Activated CD4-positive, alpha-beta T cell treated with anti-CD3 and anti-CD28 coated beads, Interleukin-2, amount 10 ng/mL, durations not matched to agents 24 days and 14 days (primary cell): Measurements from ENCODE around the gene IQCK. TPM values are rescaled to one million over a fixed set of nuclear protein-coding genes. Genes with fewer than 3 reads are reported as not detected.

Experiments
- DNase-seq: peaks from one replicate; pipeline ENCODE4 v3.0.0; 2022
- H3K27ac Mint-ChIP-seq: one replicate; pipeline ENCODE4 v1.8.0; 2022; ENCODE audit warnings: mild to moderate bottlenecking, mixed read lengths
- H3K27me3 Mint-ChIP-seq: one replicate; pipeline ENCODE4 v1.8.0; 2022; ENCODE audit warnings: mixed read lengths
- H3K36me3 Mint-ChIP-seq: one replicate; pipeline ENCODE4 v1.8.0; 2022; ENCODE audit warnings: low read depth, mild to moderate bottlenecking, mixed read lengths
- H3K4me1 Mint-ChIP-seq: one replicate; pipeline ENCODE4 v1.8.0; 2021; ENCODE audit warnings: mixed read lengths
- H3K4me3 Mint-ChIP-seq: one replicate; pipeline ENCODE4 v1.8.0; 2022; ENCODE audit warnings: mild to moderate bottlenecking, moderate library complexity, mixed read lengths
- H3K9me3 Mint-ChIP-seq: one replicate; pipeline ENCODE4 v1.8.0; 2021; ENCODE audit warnings: mixed read lengths
- intact Hi-C: fragments of 100-400 bp; cut with micrococcal nuclease; formaldehyde crosslinking; loops from one replicate; pipeline ENCODE4 v1.15.1; 2023
- total RNA-seq: library from RNA; stranded (reverse); gene quantifications from 2 replicates; pipeline ENCODE4 v1.2.3, GENCODE V29; 2022

The IQCK gene
- total RNA-seq, 1 donor from 2014 or later, result 1.0 TPM

GRCh38 chr16:19705843-19706242 lies 12.2 kb upstream of the IQCK start:
- Mint-ChIP-seq H3K4me1 (peaks cover 2% of the 10 kb centered on the region), H3K36me3 (peaks cover 51% of the 10 kb centered on the region), H3K9me3 (no peaks in the 10 kb centered on the region), H3K27ac (no peak overlapping the region), H3K4me3 (no peak overlapping the region), H3K27me3 (no peaks in the 10 kb centered on the region)
- DNase-seq, result no peak
- intact Hi-C loops, result no loop called here

DNA sequence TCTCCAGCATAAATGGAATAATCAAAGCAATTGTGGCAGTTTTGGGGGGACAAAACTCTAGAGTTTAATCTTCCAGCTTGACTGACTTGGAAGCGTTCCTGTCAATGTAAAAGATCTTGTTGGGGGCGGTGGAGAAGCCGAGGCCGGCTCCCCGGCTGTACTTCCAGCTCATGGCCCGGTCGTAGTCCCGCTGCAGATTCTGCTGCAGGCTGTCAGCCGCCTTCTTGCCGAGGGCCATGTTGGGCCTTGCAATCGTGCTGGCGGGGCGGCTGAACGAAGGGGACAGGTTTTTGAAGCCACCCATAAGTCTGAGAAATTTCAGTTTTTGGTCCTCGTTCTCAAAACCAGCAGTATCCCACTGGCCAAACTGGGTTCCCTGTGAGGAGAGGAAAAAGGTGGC lies 11.2 kb upstream of the IQCK start:
- Mint-ChIP-seq H3K36me3 (peaks cover 43% of the 10 kb centered on the region), H3K27ac (no peak overlapping the region), H3K4me3 (no peak overlapping the region), H3K9me3 (no peaks in the 10 kb centered on the region), H3K4me1 (peaks cover 2% of the 10 kb centered on the region), H3K27me3 (no peaks in the 10 kb centered on the region)
- intact Hi-C loops, result no loop called here
- no peak for DNase-seq

DNA sequence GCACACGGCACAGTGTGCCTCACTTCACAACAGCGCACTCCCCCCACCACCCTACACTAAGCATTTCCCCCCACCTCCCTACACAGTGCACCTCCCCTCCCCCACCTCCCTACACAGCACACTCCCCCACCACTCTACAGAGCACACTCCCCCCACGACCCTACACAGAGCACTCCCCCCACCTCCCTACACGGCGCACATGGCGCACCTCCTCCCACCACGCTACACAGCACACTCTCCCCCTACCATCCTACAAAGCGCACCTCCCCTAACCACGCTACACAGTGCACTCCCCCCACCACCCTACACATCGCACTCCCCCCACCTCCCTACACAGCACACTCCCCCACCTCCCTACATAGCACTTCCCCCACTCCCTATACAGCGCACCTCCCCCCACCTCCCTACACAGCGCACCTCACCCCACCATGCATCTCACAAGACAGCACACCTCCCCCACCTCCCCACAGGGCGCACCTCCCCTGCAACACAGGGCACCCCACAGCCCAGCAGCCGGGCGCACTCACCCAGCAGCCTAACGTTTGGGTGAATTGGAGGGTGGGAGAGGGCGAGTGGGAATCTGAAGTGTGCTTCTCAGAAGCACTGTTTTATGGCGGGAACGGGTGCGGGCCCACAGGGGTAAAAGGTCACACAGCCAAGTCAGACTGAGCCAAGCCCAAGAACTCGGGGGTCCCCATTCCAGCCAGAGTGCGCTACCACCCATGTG lies 10.3 kb upstream of the IQCK start:
- Mint-ChIP-seq H3K9me3 (no peaks in the 10 kb centered on the region), H3K4me1 (peaks cover 2% of the 10 kb centered on the region), H3K36me3 (peaks cover 39% of the 10 kb centered on the region), H3K4me3 (no peak overlapping the region), H3K27me3 (no peaks in the 10 kb centered on the region), H3K27ac (no peak overlapping the region)
- intact Hi-C loops, result no loop called here
- DNase-seq, result no peak

DNA sequence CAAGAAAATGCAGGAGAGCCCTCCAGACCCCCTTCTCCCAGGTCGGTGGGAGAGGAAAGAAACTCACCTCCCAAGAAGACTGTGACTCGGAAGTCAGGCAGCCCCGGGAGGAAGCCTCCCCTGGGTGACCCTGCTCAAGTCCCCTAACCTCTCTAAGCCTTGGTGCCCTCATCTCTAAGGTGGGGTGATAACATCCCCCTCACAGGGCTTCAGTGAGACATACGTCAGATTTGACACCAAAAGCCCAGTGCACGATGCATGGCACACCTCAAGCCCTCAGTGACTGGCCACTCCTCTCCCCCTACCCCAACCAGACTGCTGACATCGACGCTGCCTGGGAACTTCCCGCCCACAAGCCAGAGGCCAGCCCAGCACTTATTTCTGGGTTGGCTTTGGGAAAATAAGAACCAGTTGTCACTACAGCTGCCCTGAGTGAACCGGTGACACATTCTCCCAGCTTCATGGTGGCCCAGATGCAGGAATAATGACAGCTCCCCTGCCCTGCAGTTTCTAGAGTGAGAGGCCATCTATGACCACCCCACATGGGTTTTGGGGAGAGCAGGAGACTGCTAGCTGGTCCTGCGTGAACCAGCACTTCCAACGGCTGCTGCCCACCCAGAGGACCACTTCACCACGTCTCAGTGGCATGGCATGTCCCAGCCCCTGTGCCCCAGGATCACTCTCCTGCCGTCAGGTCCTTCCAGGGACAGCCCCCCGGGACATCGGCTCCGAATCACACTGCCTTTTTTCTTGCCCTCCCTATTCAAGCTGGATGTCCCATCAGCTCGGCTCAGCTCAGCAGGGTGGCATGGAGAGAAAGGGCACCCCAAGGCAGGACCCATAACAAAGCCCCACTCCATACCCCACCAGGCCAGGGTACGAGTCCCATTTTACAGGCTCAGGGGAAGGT lies 9.5 kb upstream of the IQCK start:
- H3K4me3 Mint-ChIP-seq, result no peak overlapping the region
- peaks cover 3% of the 10 kb centered on the region for H3K4me1 Mint-ChIP-seq

GRCh38 chr16:19709381-19710136 lies 8.5 kb upstream of the IQCK start:
- Mint-ChIP-seq H3K36me3 (peaks cover 37% of the 10 kb centered on the region), H3K27ac (no peak overlapping the region), H3K4me3 (no peak overlapping the region), H3K9me3 (no peaks in the 10 kb centered on the region), H3K27me3 (no peaks in the 10 kb centered on the region), H3K4me1 (peaks cover 4% of the 10 kb centered on the region)
- no peak for DNase-seq
- intact Hi-C loops, result loop anchor here (10.0 kb wide), 1 partner anchor 125 kb away; no protein-coding TSS in a partner anchor

More for the DNA sequence above, 9.5 kb upstream of the IQCK start:
- no peak overlapping the region for H3K27ac Mint-ChIP-seq
- peaks cover 37% of the 10 kb centered on the region for H3K36me3 Mint-ChIP-seq
- H3K27me3 Mint-ChIP-seq, result no peaks in the 10 kb centered on the region
- no peaks in the 10 kb centered on the region for H3K9me3 Mint-ChIP-seq
- intact Hi-C loops, result no loop called here
- DNase-seq, result no peak

- no peak overlapping the region for H3K4me3 Mint-ChIP-seq
- intact Hi-C loops, result loop anchor here (10.0 kb wide), 1 partner anchor 126 kb away; no protein-coding TSS in a partner anchor
- H3K9me3 Mint-ChIP-seq, result no peaks in the 10 kb centered on the region
- DNase-seq, result no peak
- no peaks in the 10 kb centered on the region for H3K27me3 Mint-ChIP-seq
- no peak overlapping the region for H3K27ac Mint-ChIP-seq
- peaks cover 8% of the 10 kb centered on the region for H3K4me1 Mint-ChIP-seq
- H3K36me3 Mint-ChIP-seq, result peaks cover 34% of the 10 kb centered on the region
Observed at GRCh38 chr16:19710191-19710908, 7.7 kb upstream of the IQCK start.

DNA sequence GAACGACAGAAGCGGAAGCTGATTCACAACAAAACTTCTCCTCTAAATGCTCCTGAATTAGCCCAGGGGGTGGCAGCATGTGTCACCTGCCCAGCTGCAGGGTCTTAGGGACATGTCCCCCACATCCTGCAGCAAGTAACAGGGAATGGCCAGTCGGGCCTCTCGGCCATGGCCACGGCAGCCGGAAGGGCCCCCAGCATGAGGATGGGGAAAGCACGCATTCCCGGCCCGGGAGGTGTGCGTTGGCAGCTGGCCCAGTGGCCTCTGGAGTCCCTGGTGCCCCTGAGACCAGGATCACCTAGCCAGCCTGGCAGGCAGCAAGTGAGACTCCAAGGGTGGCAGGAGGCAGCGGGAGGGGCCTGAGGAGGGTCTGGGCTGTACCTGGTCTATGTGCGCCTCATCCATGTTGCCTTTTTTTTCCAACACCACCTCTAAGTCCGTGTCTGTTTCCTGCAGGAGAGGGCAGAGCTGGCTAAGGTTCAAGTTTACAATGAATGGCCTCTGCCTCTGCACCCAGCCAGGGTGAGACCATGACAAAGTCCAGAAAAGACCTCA lies 7.0 kb upstream of the IQCK start:
- H3K4me3 Mint-ChIP-seq, result no peak overlapping the region
- peaks cover 10% of the 10 kb centered on the region for H3K4me1 Mint-ChIP-seq
- no peak overlapping the region for H3K27ac Mint-ChIP-seq
- peaks cover 27% of the 10 kb centered on the region for H3K36me3 Mint-ChIP-seq
- intact Hi-C loops, result loop anchor here (10.0 kb wide), 1 partner anchor 126 kb away; no protein-coding TSS in a partner anchor
- H3K27me3 Mint-ChIP-seq, result no peaks in the 10 kb centered on the region
- DNase-seq, result no peak
- H3K9me3 Mint-ChIP-seq, result no peaks in the 10 kb centered on the region

- intact Hi-C loops, result loop anchor here (10.0 kb wide), 1 partner anchor 127 kb away; no protein-coding TSS in a partner anchor
- peaks cover 16% of the 10 kb centered on the region for H3K4me1 Mint-ChIP-seq
- H3K4me3 Mint-ChIP-seq, result no peak overlapping the region
Observed at GRCh38 chr16:19711643-19712042, 6.4 kb upstream of the IQCK start.

GRCh38 chr16:19712418-19713058 lies 5.5 kb upstream of the IQCK start:
- peaks cover 26% of the 10 kb centered on the region for H3K36me3 Mint-ChIP-seq
- H3K4me1 Mint-ChIP-seq, result peaks cover 20% of the 10 kb centered on the region
- no peak overlapping the region for H3K27ac Mint-ChIP-seq
- H3K9me3 Mint-ChIP-seq, result no peaks in the 10 kb centered on the region
- intact Hi-C loops, result loop anchor here (10.0 kb wide), 1 partner anchor 128 kb away; no protein-coding TSS in a partner anchor
- no peak overlapping the region for H3K4me3 Mint-ChIP-seq
- no peak for DNase-seq
- H3K27me3 Mint-ChIP-seq, result no peaks in the 10 kb centered on the region

More at GRCh38 chr16:19711643-19712042, 6.4 kb upstream of the IQCK start:
- Mint-ChIP-seq H3K27ac (peak overlapping the region; percentile 4), H3K27me3 (no peaks in the 10 kb centered on the region), H3K9me3 (no peaks in the 10 kb centered on the region), H3K36me3 (peaks cover 22% of the 10 kb centered on the region)
- DNase-seq, result no peak

- no peak overlapping the region for H3K27ac Mint-ChIP-seq
- DNase-seq, result no peak
- intact Hi-C loops, result loop anchor here (10.0 kb wide), 1 partner anchor 129 kb away; no protein-coding TSS in a partner anchor
- H3K9me3 Mint-ChIP-seq, result no peaks in the 10 kb centered on the region
- peaks cover 28% of the 10 kb centered on the region for H3K36me3 Mint-ChIP-seq
- H3K4me1 Mint-ChIP-seq, result peaks cover 20% of the 10 kb centered on the region
- H3K27me3 Mint-ChIP-seq, result no peaks in the 10 kb centered on the region
- no peak overlapping the region for H3K4me3 Mint-ChIP-seq
Observed at GRCh38 chr16:19713697-19714096, 4.4 kb upstream of the IQCK start.

- Mint-ChIP-seq H3K27ac (no peak overlapping the region), H3K27me3 (no peaks in the 10 kb centered on the region), H3K36me3 (peaks cover 22% of the 10 kb centered on the region), H3K9me3 (no peaks in the 10 kb centered on the region), H3K4me3 (no peak overlapping the region), H3K4me1 (peaks cover 18% of the 10 kb centered on the region)
- no peak for DNase-seq
- intact Hi-C loops, result loop anchor here (10.0 kb wide), 1 partner anchor 131 kb away; no protein-coding TSS in a partner anchor
Observed at GRCh38 chr16:19715566-19715965, 2.5 kb upstream of the IQCK start.

DNA sequence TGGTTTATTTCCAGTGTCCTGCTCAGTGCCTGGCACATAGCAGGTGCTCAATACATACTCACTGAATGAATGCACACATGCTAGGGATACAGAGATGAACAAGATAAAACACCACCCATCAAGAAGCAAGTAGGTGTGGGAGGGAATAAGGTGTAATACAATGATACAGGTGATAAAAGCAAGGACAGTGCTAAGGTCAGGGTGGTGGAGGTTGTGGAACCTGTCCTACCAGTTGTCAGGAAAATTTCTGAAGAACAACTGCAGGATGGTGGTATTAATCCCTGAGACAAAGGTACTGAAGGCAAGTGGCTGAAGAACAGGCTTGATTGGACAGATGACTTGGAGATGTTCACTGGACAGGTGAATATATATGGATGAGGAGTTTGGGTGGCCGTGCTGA lies 1.9 kb upstream of the IQCK start:
- Mint-ChIP-seq H3K4me1 (peaks cover 18% of the 10 kb centered on the region), H3K27ac (peak overlapping the region; percentile 60), H3K36me3 (peaks cover 22% of the 10 kb centered on the region), H3K27me3 (no peaks in the 10 kb centered on the region), H3K4me3 (peak overlapping the region; percentile 96), H3K9me3 (no peaks in the 10 kb centered on the region)
- DNase-seq, result no peak
- intact Hi-C loops, result loop anchor here (10.0 kb wide), 1 partner anchor 131 kb away; no protein-coding TSS in a partner anchor
